ENCODE measurements around the gene COTL1. TPM values are rescaled to one million over a fixed set of nuclear protein-coding genes. Genes with fewer than 3 reads are reported as not detected.

Gene COTL1
- total and polyA plus RNA-seq, 9 of the 15 experiments (the other 6 are each of a cell fraction or from before 2014, with no cell fraction given): 27.7 to 185 (median 72.5) TPM

DNA sequence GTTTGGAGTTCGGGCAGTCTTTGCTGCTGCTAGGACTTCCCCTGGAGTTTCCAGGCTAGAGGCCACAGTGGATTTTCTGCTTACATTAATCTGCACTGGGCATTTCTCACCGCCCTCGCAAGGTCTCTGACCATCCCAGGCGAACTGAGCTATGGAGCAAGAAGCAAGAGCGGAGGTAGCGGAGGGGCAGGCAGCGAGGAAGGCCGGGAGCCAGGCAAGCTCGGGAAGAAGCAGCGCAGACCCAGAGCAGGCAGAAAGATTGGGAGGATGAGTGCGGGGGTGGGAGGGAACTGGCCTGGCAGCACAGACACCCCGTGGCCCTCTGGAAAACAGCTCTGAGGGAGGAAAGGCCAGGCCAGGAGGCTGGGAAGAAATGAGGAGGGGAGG, 3.8 kb downstream of the COTL1 start (continued):
- TF ChIP-seq MBD1 (CRISPR knock-in tag; IDR thresholded peaks at IDR 0.05) (no peak), CREM (IDR thresholded peaks at IDR 0.05; ENCODE audit: low read depth) (no peak), GATA2 (CRISPR knock-in tag; IDR thresholded peaks at IDR 0.05) (no peak), PRDM10 (IDR thresholded peaks at IDR 0.05; ENCODE audit: partially characterized antibody) (no peak), RBBP5 (IDR thresholded peaks at IDR 0.05; ENCODE audit: borderline replicate concordance, insufficient read depth, low read length, poor library complexity, severe bottlenecking) (peak; percentile 11)
- TF ChIP-seq, protein P1, sequence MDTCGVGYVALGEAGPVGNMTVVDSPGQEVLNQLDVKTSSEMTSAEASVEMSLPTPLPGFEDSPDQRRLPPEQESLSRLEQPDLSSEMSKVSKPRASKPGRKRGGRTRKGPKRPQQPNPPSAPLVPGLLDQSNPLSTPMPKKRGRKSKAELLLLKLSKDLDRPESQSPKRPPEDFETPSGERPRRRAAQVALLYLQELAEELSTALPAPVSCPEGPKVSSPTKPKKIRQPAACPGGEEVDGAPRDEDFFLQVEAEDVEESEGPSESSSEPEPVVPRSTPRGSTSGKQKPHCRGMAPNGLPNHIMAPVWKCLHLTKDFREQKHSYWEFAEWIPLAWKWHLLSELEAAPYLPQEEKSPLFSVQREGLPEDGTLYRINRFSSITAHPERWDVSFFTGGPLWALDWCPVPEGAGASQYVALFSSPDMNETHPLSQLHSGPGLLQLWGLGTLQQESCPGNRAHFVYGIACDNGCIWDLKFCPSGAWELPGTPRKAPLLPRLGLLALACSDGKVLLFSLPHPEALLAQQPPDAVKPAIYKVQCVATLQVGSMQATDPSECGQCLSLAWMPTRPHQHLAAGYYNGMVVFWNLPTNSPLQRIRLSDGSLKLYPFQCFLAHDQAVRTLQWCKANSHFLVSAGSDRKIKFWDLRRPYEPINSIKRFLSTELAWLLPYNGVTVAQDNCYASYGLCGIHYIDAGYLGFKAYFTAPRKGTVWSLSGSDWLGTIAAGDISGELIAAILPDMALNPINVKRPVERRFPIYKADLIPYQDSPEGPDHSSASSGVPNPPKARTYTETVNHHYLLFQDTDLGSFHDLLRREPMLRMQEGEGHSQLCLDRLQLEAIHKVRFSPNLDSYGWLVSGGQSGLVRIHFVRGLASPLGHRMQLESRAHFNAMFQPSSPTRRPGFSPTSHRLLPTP (IDR thresholded peaks at IDR 0.05; ENCODE audit: borderline replicate concordance, extremely low read depth, insufficient read length): no peak

Data from K562 (cell line).